Fibroblast of mammary gland (primary cell): ENCODE measurements around the gene RPTOR.
A peak's percentile ranks its signal among the peaks of the same experiment; 100 is the strongest.
"Not testable (repeated sequence)": the region's sequence is repeated elsewhere in the genome, so short reads cannot be mapped to it uniquely, and the experiment has no call there.

ENCODE experiments used
- DNase-seq: peaks from one replicate; pipeline ENCODE4 v3.0.0-alpha.2; 2010; ENCODE audit warnings: low read depth
- H3K4me3 ChIP-seq: 2 replicates; pipeline ENCODE4 v1.5.1; 2011; ENCODE audit warnings: low read depth, mild to moderate bottlenecking, low read length, moderate library complexity; ENCODE audit not compliant: control insufficient read depth
- TF ChIP-seq, protein P1 (sequence below): conservative IDR thresholded peaks from 2 replicates; pipeline ENCODE4 v1.5.1; 2011; ENCODE audit warnings: low read depth, low read length, inconsistent platforms; ENCODE audit not compliant: control insufficient read depth, insufficient read depth

Gene RPTOR

DNA sequence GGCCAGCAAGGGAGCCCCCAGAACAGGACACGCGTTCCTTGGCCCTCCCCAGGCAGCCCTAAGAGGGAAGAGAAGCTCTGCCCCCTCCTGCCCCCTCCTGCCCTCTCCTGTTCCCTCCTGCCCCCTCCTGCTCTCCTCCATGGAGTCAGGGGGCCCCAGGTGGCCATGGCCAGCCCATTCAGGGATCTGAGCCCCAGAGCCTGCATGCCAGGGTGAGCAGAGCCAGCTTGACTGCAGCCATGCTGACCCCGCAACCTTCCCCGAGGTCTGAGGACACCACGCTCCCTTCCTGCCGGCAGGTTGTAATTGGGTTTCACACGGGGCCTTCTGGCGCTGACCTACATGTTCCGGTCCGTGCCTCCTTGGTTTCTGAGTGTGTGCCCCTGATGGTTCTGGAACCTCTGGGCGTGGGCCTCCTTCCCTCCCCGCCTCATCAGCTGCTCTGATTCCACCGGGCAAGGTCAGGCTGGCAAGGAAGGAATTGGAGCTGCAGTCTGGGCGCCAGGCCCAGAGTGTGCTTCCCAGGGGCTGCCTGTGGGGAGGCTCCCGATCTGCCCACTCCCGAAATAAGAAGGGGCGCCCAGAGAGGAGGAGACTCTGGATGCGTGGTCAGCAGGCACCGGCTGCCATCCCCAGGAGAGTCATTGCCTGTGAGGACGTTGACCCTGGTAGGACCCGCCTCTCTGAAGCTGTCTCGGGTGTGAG, 44.5 kb upstream of the RPTOR start:
- no peak overlapping the region for H3K4me3 ChIP-seq
- DNase-seq = no peak
- TF ChIP-seq, protein P1, sequence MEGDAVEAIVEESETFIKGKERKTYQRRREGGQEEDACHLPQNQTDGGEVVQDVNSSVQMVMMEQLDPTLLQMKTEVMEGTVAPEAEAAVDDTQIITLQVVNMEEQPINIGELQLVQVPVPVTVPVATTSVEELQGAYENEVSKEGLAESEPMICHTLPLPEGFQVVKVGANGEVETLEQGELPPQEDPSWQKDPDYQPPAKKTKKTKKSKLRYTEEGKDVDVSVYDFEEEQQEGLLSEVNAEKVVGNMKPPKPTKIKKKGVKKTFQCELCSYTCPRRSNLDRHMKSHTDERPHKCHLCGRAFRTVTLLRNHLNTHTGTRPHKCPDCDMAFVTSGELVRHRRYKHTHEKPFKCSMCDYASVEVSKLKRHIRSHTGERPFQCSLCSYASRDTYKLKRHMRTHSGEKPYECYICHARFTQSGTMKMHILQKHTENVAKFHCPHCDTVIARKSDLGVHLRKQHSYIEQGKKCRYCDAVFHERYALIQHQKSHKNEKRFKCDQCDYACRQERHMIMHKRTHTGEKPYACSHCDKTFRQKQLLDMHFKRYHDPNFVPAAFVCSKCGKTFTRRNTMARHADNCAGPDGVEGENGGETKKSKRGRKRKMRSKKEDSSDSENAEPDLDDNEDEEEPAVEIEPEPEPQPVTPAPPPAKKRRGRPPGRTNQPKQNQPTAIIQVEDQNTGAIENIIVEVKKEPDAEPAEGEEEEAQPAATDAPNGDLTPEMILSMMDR = no peak

DNA sequence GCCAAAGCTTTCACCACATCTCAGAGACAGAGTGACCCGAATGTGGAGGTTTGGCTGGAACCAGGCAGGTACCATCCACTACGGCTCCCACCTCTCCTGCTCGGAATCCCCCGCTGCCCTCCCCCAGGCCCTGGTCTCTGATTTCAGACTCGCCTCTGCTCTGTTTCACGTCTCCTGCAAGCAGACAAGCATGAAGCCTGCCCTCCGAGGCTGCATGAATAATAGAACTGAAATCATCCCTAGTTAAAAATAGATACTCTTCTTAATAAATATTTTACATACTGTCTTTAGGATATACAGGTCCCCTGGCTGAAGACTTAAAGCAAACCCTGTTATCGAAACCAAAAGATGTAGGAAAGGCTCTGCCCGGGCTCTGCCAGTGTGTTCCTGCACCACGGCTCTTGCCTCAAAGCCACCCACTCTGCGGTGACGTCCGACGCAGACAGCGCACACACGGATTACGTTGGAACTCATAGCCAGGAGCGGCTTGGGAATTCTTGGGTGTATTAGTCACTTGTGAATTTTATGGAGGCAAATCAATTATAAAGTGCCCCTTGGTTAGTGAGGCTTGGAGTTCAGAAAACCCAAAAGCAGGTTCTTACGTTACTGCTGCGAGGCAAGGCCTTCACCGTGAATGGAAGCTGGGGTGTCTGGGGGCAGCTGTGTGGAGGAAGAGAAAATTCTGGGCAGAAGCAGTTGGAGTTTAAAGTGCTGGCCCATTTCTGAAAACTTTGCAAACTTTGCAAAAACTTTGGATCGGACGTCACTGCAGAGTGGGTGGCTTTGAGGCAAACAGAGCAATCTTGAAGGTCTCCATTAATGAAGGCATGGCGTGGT, 42.7 kb upstream of the RPTOR start:
- peak; percentile 95 for DNase-seq
- TF ChIP-seq, protein P1 = no peak

GRCh38 chr17:80502578-80502877, 42.1 kb upstream of the RPTOR start:
- TF ChIP-seq, protein P1 = no peak
- no peak overlapping the region for H3K4me3 ChIP-seq
- DNase-seq = no peak

More for the DNA sequence above, 42.7 kb upstream of the RPTOR start:
- H3K4me3 ChIP-seq = no peak overlapping the region

- TF ChIP-seq, protein P1 = no peak
- H3K4me3 ChIP-seq = no peak overlapping the region
- no peak for DNase-seq
Measured at GRCh38 chr17:80503031-80503430, 41.6 kb upstream of the RPTOR start.

DNA sequence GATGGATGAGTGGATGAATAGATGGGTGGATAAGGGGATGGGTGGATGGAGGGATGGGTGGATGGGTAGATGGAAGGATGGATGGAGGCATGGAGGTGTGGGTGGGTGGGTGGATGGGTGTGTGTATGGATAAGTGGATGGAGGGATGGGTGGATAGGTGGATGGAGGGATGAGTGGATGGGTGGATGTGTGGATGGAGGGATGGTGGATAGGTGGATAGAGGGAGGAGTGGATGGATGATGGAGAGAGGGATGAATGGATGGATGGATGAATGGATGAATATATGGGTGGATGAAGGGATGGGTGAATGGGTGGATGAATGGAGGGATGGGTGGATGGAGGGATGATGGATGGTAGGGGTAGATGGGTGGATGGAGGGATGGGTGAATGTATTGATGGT, 40.7 kb upstream of the RPTOR start:
- no peak overlapping the region for H3K4me3 ChIP-seq
- TF ChIP-seq, protein P1 = no peak
- no peak for DNase-seq

GRCh38 chr17:80504686-80505413, 39.8 kb upstream of the RPTOR start:
- peak; percentile 95 for DNase-seq
- H3K4me3 ChIP-seq = no peak overlapping the region
- TF ChIP-seq, protein P1 = peak; percentile 20

DNA sequence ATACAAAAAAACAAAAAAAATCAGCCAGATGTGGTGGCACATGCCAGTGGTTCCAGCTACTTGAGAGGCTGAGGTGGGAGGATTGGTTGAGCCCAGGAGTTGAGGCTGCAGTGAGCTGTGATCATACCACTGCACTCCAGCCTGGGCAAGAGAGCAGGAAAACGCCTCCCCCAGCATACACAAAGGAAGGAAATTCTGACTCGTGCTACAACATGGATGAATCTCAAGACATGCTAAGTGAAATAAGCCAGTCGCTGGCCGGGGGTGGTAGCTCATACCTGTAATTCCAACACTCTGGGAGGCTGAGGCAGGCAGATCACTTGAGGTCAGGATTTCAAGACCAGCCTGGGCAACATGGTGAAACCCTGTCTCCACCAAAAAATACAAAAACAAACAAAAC, 37.5 kb upstream of the RPTOR start:
- peak; percentile 18 for DNase-seq
- not testable (repeated sequence) for H3K4me3 ChIP-seq
